Measurements from ENCODE around the gene PKDREJ.
A peak's percentile ranks its signal among the peaks of the same experiment; 100 is the strongest.
"Not testable (repeated sequence)": the region's sequence is repeated elsewhere in the genome, so short reads cannot be mapped to it uniquely, and the experiment has no call there.

The PKDREJ gene

DNA sequence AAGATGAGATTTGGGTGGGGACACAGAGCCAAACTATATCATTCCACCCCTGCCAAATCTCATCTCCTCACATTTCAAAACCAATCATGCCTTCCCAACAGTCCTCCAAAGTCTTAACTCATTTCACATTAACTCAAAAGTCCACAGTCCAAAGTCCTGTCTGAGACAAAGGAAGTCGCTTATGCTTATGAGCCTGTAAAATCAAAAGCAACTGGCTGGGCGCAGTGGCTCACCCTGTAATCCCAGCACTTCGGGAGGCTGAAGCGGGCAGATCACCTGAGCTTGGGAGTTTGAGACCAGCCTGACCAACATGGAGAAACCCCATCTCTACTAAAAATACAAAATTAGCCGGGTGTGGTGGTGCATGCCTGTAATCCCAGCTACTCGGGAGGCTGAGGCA is 1.4 kb upstream of the PKDREJ start:
- DNase-seq (ENCODE audit: low read depth, low spot score) = not testable (repeated sequence)

GRCh38 chr22:46262449-46263215 is 511 bp downstream of the PKDREJ start:
- DNase-seq (ENCODE audit: low read depth, low spot score) = peak; percentile 63

GRCh38 chr22:46260038-46260437 is 3.1 kb downstream of the PKDREJ start:
- no peak for DNase-seq (ENCODE audit: low read depth, low spot score)

DNA sequence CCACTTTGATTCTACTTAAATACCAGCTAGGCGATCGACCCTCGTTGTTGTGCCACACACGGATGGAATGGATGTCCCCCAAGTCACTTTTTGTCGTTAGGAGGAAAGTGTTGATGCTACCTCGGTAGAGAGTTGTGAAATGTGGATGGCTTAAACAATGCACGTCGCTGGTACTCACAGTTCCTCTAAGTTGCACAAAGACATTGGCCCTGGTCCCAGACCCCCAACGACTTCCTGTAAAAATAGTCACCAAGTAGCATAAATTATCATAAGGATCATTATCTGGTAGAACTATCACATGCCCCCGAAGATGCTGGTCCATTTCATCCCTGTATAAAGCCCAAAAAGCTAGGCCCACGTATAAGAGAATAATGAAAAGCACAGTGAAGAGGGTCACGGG is 3.8 kb downstream of the PKDREJ start:
- DNase-seq (ENCODE audit: low read depth, low spot score) = no peak

- DNase-seq (ENCODE audit: low read depth, low spot score) = no peak
Measured at GRCh38 chr22:46256358-46256958, 6.7 kb downstream of the PKDREJ start.

- no peak for DNase-seq (ENCODE audit: low read depth, low spot score)
Measured at GRCh38 chr22:46251816-46252380, 11.2 kb downstream of the PKDREJ start.

DNA sequence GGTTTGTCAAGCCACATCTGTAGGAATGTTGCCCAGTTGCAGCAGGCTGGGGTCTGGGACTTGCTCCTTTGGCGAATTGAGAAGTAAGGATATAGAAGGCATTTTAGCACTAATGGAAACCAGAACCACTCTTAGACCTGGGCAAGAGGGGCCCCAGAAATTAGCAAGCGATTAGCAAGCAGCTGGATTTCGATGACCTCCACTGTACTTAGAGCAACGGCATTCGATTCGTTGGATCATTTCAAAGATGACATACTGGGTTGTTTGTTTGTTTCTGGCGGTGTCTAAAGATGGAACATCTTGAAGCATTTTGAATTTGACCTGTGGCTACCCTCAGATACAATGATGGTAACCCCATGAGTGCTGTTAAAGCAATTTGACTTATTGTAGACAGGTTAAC is 11.9 kb downstream of the PKDREJ start:
- DNase-seq (ENCODE audit: low read depth, low spot score) = no peak

DNA sequence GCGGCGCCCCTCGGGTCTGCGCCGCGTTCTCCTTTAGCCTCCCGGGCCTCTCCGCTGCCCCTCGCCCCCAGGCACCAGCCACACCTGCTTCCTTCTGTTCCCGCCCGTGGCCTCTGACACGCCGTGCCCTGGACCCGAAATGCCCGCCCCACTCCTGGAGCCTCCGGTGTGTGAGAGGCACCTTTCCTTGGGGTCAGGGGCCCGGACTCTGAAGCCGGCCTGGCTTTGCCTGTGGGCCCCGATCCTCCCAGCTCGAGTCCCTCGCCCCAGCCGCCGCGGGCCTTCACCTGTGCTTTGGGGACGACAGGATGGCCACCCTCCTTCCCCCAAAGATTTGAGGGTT is 12.4 kb downstream of the PKDREJ start:
- no peak for DNase-seq (ENCODE audit: low read depth, low spot score)

DNA sequence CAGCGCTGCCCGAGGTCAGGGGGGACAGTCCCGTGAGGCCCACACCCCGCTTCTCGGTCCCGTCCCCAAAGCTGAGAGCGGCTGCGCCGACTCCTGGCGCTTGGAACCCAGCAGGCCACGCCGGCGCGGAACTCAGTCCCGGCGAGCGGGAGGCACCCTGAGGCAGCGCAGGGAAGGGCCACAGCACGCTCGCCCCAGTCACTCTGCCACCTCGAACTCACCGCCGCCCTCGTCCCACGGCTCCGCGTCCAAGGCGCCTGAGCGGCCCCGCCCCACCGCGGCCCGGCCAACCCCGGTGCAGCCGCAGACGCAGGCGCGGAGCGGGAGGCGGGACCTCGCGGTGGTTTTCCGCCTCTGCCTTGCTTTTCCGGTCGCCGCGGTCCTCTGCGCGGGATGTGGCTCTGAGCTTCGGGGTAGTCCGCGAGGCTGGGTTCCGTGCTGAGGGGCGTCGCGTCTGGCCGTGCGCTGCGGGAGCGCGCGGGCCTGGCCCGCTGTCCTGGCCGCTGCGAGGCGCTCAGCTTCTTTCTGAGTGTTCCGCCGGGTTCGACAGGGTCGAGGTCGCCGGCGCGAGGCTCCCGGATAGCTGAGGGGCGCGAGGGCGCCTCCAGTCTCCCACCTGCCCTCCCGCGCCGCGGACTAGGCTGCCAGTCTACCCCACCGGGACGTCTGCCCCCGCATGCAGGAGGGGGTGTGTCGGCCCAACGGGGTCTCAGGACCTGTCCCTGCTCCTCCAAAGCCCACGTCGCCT is 12.9 kb downstream of the PKDREJ start, which contains the start of gene CDPF1:
Gene CDPF1, minus strand, starts transcription at position 259 of the 748 bp plus-strand sequence. CDS start 2,009 bp downstream, outside the sequence.
- peak; percentile 47 for DNase-seq (ENCODE audit: low read depth, low spot score)

- DNase-seq (ENCODE audit: low read depth, low spot score) = no peak
Measured at GRCh38 chr22:46247443-46247975, 15.6 kb downstream of the PKDREJ start.

- DNase-seq (ENCODE audit: low read depth, low spot score) = no peak
Measured at GRCh38 chr22:46246178-46246577, 17.0 kb downstream of the PKDREJ start.

- DNase-seq (ENCODE audit: low read depth, low spot score) = no peak
Measured at GRCh38 chr22:46245511-46245910, 17.6 kb downstream of the PKDREJ start.

GRCh38 chr22:46244771-46245170 is 18.4 kb downstream of the PKDREJ start:
- DNase-seq (ENCODE audit: low read depth, low spot score) = no peak

DNA sequence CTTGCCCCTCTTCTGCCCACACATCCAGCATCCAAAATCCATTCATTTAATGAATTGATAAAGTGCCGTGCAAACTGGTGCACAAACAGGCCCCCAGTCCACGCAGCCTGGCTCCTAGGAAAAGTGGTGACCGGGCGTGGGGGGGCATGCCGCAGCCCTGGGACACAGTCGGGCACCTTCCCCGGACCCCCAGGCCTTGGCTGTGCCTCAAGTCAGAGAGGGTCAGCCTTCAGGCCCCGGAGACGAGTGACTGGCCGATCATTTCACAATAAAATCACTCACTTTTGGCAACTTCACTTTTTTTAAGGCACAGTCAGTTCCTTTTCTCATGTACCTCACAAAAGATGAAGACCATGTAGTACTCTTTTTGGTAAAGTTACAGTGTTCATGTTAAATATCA is 21.1 kb downstream of the PKDREJ start:
- DNase-seq (ENCODE audit: low read depth, low spot score) = no peak

DNA sequence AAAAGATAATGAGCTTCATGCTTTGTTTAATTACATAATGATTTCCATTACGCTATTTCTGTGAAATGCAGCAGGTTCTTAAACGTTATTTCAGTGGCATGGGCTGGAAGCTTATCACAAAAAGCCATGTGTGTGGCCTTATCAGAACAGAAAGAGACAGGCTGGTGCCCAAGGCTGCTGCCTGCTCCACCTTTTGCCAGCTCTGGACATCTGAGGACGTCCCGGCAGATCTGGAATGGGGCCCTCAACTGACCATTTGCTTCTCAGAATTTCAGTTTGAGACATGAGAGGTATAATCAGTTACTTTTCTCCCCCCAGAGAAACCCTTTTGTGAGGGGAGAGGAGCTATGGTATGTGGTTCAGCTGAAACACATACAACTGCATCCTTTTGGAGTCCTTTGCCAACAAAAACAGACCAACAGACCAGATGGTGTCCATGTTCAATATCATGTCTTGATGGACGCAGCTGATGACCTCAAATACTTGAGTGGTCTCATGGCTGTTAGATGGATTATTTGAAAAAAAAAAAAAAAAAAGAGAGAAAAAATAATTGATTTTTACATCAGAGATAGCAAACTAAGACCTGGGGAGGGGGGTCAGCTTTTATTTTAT is 21.6 kb downstream of the PKDREJ start:
- DNase-seq (ENCODE audit: low read depth, low spot score) = no peak

DNA sequence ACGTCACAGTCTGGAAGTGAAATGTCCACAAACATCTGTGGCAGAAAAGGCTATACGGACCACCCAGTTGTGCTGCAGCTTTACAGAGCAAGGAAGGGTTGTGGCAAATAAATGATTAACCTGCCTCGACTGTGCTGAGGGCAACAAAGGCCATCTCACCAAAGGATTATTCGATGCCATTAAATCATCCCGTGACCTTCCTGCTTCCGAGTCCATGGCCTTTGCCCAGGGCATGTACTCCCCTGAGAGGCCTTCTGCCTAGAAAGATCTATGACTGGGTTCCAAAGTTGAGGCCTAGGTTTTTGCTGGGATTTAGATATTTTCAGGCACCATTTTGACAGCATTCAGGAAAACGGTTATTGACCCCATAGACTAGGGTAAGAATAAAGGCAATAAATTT is 22.2 kb downstream of the PKDREJ start:
- no peak for DNase-seq (ENCODE audit: low read depth, low spot score)

DNA sequence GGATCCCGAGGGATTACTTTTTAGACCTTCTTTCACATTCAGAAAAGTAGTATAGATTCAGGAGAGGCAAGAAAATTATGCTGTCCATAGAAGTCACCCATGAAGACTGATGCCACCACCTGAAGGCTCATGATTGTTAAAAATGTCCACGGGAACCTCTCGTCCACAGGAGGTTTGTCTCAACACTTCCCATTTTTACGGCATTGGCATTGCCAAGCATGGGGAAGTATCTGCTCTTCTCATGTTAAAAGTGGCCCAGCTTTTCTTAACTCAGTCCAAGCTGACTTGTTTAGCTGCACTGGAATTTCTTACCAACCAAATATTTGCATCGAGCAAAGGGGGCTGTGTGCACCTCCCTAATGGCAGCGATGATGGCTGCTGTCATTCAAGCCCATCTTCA is 22.6 kb downstream of the PKDREJ start:
- DNase-seq (ENCODE audit: low read depth, low spot score) = no peak

GRCh38 chr22:46240073-46240472 is 23.1 kb downstream of the PKDREJ start:
- no peak for DNase-seq (ENCODE audit: low read depth, low spot score)

DNA sequence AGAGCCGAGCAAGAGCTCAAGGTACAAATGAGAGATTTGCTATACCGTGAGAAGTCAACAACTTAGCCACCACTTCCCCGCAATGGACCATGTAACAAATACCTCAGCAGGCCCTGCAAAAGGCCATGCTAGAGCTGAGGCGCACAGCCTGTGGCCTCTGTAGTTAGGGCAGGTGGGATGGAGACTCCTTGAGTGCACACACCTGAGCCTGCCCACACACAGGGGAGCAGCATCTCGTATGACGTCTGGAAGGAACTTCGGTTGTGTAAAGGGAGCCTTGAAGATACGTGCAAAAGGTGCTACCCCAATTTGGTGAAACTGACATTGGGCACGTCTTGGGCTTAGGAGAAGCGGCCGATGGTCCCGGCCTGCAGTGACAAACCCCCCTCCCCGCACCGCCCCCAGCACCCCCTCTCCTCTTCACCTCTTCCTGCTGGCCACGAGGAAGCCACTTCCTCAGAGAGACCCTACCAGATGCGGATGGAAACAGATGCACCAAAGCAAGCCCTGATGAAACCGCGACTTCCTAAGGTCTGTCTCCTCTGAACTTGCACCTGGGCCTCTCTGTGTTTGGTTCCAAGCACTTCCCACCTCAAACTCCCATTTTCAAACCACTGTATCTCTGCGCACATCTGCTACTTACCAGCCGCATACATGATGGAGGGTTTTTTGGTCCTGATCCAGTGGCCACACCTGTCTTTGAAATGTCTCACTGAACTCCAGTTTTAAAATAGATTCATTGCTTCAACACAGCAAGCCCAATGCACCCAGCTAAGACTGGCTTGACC is 23.7 kb downstream of the PKDREJ start:
- no peak for DNase-seq (ENCODE audit: low read depth, low spot score)

GRCh38 chr22:46238541-46238940 is 24.6 kb downstream of the PKDREJ start:
- DNase-seq (ENCODE audit: low read depth, low spot score) = no peak

Data from iPS DF 19.7 (cell line).